Aorta (tissue), 5 donors: Measurements from ENCODE around the gene MGMT. TPM values are rescaled to one million over a fixed set of nuclear protein-coding genes. Genes with fewer than 3 reads are reported as not detected.

Experiments
- ATAC-seq: fragments of 200-7000 bp; cut with Tn5 transposase; one replicate; pipeline ENCODE4 v1.9.1; 2022; ENCODE audit warnings: moderate library complexity; ENCODE audit not compliant: low FRiP score
- DNase-seq, 2 donors: peaks; one replicate each; pipeline ENCODE4 v3.0.0-alpha.2; 2020
- H3K27ac ChIP-seq, 2 donors: one replicate each; pipeline ENCODE4 v1.5.1; 2013; ENCODE audit warnings: low read length in 2 of 2, mild to moderate bottlenecking in 2 of 2, moderate library complexity in 2 of 2, control low read depth in 1 of 2, inconsistent platforms in 1 of 2, low read depth in 1 of 2
- H3K27me3 ChIP-seq, 2 donors: one replicate each; pipeline ENCODE4 v1.6.1; 2013; ENCODE audit warnings: control low read depth in 1 of 2, low read length in 1 of 2, mild to moderate bottlenecking in 1 of 2, moderate library complexity in 1 of 2; ENCODE audit not compliant: insufficient read depth in 2 of 2, control insufficient read depth in 1 of 2
- H3K36me3 ChIP-seq, 2 donors: one replicate each; pipeline ENCODE4 v1.6.1; 2013; ENCODE audit warnings: control low read depth in 1 of 2, low read length in 1 of 2, mild to moderate bottlenecking in 1 of 2; ENCODE audit not compliant: insufficient read depth in 2 of 2, control insufficient read depth in 1 of 2
- H3K4me1 ChIP-seq, 2 donors: one replicate each; pipeline ENCODE4 v1.6.1; 2013; ENCODE audit warnings: low read length in 2 of 2, control low read depth in 1 of 2, mild to moderate bottlenecking in 1 of 2, moderate library complexity in 1 of 2; ENCODE audit not compliant: insufficient read depth in 2 of 2, control insufficient read depth in 1 of 2
- H3K4me3 ChIP-seq, 2 donors: one replicate each; pipeline ENCODE4 v1.5.1; 2013; ENCODE audit warnings: low read length in 2 of 2, control low read depth in 1 of 2, mild to moderate bottlenecking in 1 of 2
- H3K9me3 ChIP-seq: one replicate; pipeline ENCODE4 v1.6.1; 2013; ENCODE audit warnings: mild to moderate bottlenecking, low read length; ENCODE audit not compliant: control insufficient read depth
- WGBS, 2 donors: extraction: QIAGEN DNeasy Blood & Tissue Kit; methylation state at CpG; one replicate each; pipeline ENCODE4 v1.1.7; 2013; 5-methylcytosine and 5-hydroxymethylcytosine counted together
- intact Hi-C, 2 donors: fragments of 100-400 bp; cut with DNase I; formaldehyde crosslinking; loops; one replicate each; pipeline versions ENCODE4 v1.14.2 to v1.15.0; 2022
- polyA plus RNA-seq, 2 donors: library from polyadenylated mRNA; stranded (reverse); fragments of 200-250 nt; gene quantifications; one replicate each; pipeline ENCODE4 v1.2.3, GENCODE V29; 2013
- total RNA-seq, 2 donors: library from RNA; stranded (reverse); fragmentation: NEBNext Ultra II Directional; extraction: Animal tissue kit (Norgen Biotek cat#: 25700); gene quantifications; one replicate each; pipeline ENCODE4 v1.2.1, GENCODE V29; 2021
- donor health status: healthy with polysubstance abuse.
- donor health status: Bipolar disorder and iron deficiency.
- donor health status: DM: no; HTN: no; CAD: no.
- donor health status: DM: no; HTN: no; CAD: no.
- donor health status: DM: yes; HTN: yes; CAD: no.

The MGMT gene
- total and polyA plus RNA-seq, 4 donors = 8.8 to 30.0 (median 14.1) TPM

DNA sequence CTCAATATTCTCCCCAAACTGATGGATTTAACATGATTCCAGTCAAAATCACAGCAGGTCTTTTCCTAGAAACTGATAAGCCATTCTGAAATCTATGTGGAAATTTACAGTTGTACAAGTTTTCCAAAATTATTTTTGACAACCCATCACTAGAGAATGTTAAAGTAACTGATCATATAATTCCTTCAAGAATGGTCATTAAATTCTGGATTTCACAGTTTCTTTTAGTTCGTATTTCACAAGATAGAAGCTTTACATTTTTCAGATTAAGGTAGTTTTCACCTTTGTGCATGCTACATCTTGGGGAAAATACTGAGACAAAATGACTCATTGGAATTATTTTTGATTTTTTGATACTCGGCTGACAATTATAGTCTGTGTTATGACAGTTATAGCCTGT lies 174.3 kb downstream of the MGMT start:
- Histone ChIP-seq H3K4me1 (no peaks in the 10 kb centered on the region), H3K4me3 (no peak overlapping the region), H3K9me3 (no peaks in the 10 kb centered on the region), H3K27ac (no peak overlapping the region), H3K27me3 (peaks cover 0 to 1% of the 10 kb centered on the region in 2 donors), H3K36me3 (no peaks in the 10 kb centered on the region)
- WGBS, 2 donors = 95 to 97% methylated on average over 2 of the region's 2 CpGs
- ATAC-seq = no peak
- DNase-seq = no peak
- intact Hi-C loops = no loop called here

DNA sequence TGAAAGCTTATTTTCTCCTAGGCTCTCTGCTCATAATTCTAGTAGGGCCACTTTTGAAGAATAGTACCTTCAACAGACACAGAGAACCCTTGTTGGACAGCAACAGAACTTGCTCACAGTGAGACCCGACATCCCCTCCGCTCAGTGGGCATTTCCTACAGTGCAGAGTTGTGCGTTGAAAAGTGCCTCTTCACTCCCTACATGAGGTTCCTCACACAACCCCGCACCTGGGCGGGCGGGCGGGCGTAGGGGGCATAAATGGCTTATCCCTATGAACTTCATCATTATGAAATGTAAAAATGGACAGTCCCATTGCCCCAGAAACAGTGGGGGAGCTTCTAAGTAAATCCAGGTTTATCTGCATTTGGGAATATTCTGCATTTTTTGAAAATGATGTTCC lies 174.9 kb downstream of the MGMT start:
- intact Hi-C loops = no loop called here
- Histone ChIP-seq H3K36me3 (no peaks in the 10 kb centered on the region), H3K4me3 (no peak overlapping the region), H3K27ac (no peak overlapping the region), H3K27me3 (peaks cover 0 to 1% of the 10 kb centered on the region in 2 donors), H3K4me1 (no peaks in the 10 kb centered on the region), H3K9me3 (no peaks in the 10 kb centered on the region)
- 86 to 93% methylated on average over 8 of the region's 8 CpGs for WGBS, 2 donors
- ATAC-seq (no peak), DNase-seq (no peak)

DNA sequence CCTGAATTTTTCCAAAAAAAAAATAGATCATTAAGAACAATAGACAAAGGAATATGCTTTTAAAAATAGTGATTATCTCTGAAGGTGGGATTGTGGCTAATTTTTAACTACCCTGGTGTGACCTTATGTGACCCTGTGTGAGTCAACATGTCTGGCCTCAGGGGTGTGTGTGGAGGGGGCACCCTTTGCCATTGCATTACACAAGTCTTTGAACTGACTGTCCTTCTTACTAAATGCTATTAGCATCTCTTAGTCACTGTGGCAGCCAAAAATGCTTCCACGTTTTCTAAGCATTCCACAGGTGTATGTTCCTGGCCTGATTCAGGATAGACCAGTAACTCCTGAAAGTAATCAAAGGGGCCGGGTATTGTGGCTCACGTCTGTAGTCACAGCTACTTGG lies 175.4 kb downstream of the MGMT start:
- Histone ChIP-seq H3K4me1 (no peaks in the 10 kb centered on the region), H3K27me3 (peaks cover 0 to under 1% of the 10 kb centered on the region in 2 donors), H3K4me3 (no peak overlapping the region), H3K36me3 (no peaks in the 10 kb centered on the region), H3K27ac (no peak overlapping the region), H3K9me3 (no peaks in the 10 kb centered on the region)
- intact Hi-C loops = no loop called here
- WGBS, 2 donors = 76 to 93% methylated on average over 3 of the region's 3 CpGs
- DNase-seq (no peak), ATAC-seq (no peak)

DNA sequence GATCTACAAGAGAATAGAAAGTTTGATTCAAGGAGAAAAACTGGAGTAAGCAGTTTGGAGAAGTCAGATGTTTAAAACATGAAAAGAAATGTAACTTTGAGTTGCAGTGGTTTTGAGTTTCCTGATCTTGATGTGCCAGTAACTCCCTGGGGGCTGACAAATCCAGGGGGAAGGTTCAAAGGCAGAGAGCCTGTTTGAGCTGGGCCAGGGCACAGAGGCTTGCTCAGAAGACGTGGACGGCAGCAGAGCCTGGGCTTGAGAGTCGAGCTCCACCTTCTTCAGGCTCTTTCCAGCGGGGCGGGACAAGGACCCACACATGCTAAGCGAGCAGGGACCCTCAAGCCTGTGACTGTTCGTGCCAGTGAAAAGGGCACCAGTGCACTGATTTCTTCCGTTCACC lies 176.2 kb downstream of the MGMT start:
- Histone ChIP-seq H3K27ac (no peak overlapping the region), H3K4me1 (no peaks in the 10 kb centered on the region), H3K36me3 (no peaks in the 10 kb centered on the region), H3K9me3 (no peaks in the 10 kb centered on the region), H3K4me3 (no peak overlapping the region), H3K27me3 (no peaks in the 10 kb centered on the region)
- DNase-seq = no peak
- ATAC-seq = no peak
- WGBS, 2 donors = 80 to 88% methylated on average over 8 of the region's 8 CpGs
- intact Hi-C loops = no loop called here

DNA sequence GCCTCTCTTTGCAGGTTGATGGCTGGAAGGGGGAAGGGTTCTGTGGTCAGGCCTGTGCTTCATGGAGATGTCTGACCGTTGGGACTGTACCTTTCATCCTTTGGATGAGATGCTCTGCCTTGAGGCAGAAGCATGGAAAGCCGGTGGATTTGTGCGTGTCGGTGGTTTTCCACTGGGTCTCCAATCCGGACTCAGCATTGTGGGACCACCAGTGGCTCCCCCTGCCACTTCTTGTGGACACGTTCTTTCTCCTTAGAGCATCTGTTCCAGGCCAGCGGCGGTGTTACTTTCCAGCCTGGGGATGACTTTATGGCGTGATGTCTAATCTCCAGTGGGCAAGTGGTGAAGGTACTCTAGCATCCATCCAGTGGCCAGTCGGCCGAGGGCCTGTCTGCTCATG lies 178.4 kb downstream of the MGMT start:
- Histone ChIP-seq H3K4me1 (no peaks in the 10 kb centered on the region), H3K9me3 (no peaks in the 10 kb centered on the region), H3K27ac (no peak overlapping the region), H3K36me3 (no peaks in the 10 kb centered on the region), H3K27me3 (no peaks in the 10 kb centered on the region), H3K4me3 (no peak overlapping the region)
- DNase-seq (no peak), ATAC-seq (no peak)
- intact Hi-C loops = no loop called here
- whole genome bisulfite sequencing, 2 donors = 97 to 98% methylated on average over 11 of the region's 11 CpGs

DNA sequence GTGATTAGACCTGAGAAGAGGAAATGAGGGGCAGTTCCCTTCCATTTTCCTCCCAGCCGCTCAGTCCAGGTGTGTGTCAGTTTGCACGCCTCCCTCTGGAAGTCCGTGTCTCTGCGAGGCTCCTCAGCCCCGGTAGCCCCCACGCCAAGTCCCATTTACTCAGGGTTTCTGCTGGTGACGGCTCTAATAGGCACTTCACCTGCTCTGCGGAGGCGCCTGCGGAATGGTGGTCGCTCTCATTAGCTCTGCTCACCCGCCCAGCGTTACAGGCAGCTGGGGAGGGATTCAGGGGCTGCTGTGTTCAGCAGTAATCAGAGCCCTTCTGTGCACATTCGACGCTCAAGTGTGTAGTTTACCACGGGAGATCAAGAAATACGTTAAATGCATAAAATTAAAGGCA lies 179.9 kb downstream of the MGMT start:
- no peak overlapping the region for H3K4me3 ChIP-seq
- no peak for DNase-seq
- no peak overlapping the region for H3K27ac ChIP-seq
- no peaks in the 10 kb centered on the region for H3K36me3 ChIP-seq
- no peak for ATAC-seq
- no peaks in the 10 kb centered on the region for H3K9me3 ChIP-seq
- intact Hi-C loops = no loop called here
- no peaks in the 10 kb centered on the region for H3K4me1 ChIP-seq
- no peaks in the 10 kb centered on the region for H3K27me3 ChIP-seq
- WGBS, 2 donors = 95 to 96% methylated on average over 17 of the region's 17 CpGs

DNA sequence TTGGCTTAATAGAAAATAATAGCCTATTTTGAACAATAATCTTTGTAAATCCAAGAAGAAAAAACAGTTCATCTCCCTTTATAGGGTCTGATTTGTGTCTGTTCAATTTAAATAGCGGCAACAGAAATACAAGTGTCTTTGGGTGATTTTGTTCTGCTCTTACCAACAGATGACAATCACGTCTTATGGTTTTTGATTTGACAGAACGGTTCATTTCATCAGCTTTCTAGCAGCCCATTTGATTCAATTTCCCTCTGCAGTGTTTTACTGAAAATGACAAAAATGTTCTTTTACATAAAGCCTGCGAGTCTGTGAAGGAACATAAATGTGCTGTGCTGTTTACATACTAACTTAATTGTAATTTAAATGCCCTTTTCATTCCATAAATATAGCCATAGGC lies 180.5 kb downstream of the MGMT start:
- no peak overlapping the region for H3K4me3 ChIP-seq
- no peaks in the 10 kb centered on the region for H3K27me3 ChIP-seq
- intact Hi-C loops = no loop called here
- DNase-seq (no peak), ATAC-seq (no peak)
- no peak overlapping the region for H3K27ac ChIP-seq
- WGBS, 2 donors = 94 to 97% methylated on average over 4 of the region's 4 CpGs
- no peaks in the 10 kb centered on the region for H3K9me3 ChIP-seq
- H3K36me3 ChIP-seq = no peaks in the 10 kb centered on the region
- no peaks in the 10 kb centered on the region for H3K4me1 ChIP-seq

DNA sequence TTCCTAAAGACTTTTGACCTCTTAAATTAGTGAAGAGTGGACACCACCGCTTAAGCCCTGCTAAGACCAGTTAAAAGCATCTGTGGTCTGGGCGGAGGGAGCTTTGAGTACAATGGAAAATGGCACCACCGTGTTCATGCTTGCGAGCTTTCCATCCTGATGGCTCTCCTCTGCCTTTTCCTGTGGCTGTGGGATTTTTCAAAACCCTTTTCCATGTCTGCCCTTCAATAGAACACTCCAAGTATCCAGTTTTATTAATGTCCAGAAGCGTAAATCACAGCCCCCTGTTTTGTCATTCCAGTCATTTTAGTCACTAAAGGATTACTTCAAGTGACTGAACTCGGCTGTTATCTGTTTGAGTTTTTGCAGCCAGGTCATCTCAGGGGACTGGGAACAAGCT lies 181.8 kb downstream of the MGMT start:
- H3K4me1 ChIP-seq = no peaks in the 10 kb centered on the region
- no peak overlapping the region for H3K4me3 ChIP-seq
- intact Hi-C loops = no loop called here
- H3K36me3 ChIP-seq = no peaks in the 10 kb centered on the region
- DNase-seq (no peak), ATAC-seq (no peak)
- WGBS, 2 donors = 84 to 89% methylated on average over 6 of the region's 6 CpGs
- no peaks in the 10 kb centered on the region for H3K9me3 ChIP-seq
- no peak overlapping the region for H3K27ac ChIP-seq
- no peaks in the 10 kb centered on the region for H3K27me3 ChIP-seq

DNA sequence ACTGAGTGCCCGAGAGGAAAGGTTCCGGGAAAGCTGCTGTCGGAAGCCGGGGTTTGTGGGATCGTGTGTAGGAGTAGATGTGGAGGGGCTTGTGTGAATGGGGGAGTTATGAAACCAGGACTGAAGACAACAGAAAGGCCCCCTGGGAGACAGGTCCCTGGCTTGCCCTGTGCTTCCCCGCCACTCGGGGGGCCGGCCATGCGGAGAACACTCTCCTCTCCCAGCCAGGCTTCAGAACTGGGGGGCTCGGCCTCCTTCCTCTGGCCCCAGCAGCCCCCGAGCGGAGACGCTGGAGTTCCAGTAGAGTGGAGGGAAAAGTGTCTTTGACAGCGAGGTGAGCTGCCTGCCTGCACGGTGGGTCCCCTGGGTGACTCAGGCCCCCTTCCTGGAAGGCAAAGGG lies 185.0 kb downstream of the MGMT start:
- ATAC-seq (no peak), DNase-seq (peak in 1 of 2 donors; percentile 48)
- whole genome bisulfite sequencing, 2 donors = 93 to 95% methylated on average over 15 of the region's 15 CpGs
- no peaks in the 10 kb centered on the region for H3K36me3 ChIP-seq
- intact Hi-C loops = no loop called here
- no peaks in the 10 kb centered on the region for H3K27me3 ChIP-seq
- no peaks in the 10 kb centered on the region for H3K4me1 ChIP-seq
- no peak overlapping the region for H3K4me3 ChIP-seq
- H3K27ac ChIP-seq = no peak overlapping the region
- H3K9me3 ChIP-seq = no peaks in the 10 kb centered on the region
